ENCODE measurements around the gene PPP1R13B. TPM values are rescaled to one million over a fixed set of nuclear protein-coding genes. Genes with fewer than 3 reads are reported as not detected.

Gene PPP1R13B
- total RNA-seq, 1 donor from 2014 or later = 107 TPM

GRCh38 chr14:103709814-103710213, 137.6 kb downstream of the PPP1R13B start:
- no peak for ATAC-seq
- peak; percentile 28 for DNase-seq
- intact Hi-C loops (cut with micrococcal nuclease) = no loop called here

- intact Hi-C loops (cut with micrococcal nuclease) = no loop called here
- DNase-seq (peak; percentile 76), ATAC-seq (peak; percentile 42)
These were observed 138.6 kb downstream of the PPP1R13B start for GRCh38 chr14:103708750-103709187.

GRCh38 chr14:103707329-103708263, 139.8 kb downstream of the PPP1R13B start:
- intact Hi-C loops (cut with micrococcal nuclease) = no loop called here
- ATAC-seq (no peak), DNase-seq (no peak)

DNA sequence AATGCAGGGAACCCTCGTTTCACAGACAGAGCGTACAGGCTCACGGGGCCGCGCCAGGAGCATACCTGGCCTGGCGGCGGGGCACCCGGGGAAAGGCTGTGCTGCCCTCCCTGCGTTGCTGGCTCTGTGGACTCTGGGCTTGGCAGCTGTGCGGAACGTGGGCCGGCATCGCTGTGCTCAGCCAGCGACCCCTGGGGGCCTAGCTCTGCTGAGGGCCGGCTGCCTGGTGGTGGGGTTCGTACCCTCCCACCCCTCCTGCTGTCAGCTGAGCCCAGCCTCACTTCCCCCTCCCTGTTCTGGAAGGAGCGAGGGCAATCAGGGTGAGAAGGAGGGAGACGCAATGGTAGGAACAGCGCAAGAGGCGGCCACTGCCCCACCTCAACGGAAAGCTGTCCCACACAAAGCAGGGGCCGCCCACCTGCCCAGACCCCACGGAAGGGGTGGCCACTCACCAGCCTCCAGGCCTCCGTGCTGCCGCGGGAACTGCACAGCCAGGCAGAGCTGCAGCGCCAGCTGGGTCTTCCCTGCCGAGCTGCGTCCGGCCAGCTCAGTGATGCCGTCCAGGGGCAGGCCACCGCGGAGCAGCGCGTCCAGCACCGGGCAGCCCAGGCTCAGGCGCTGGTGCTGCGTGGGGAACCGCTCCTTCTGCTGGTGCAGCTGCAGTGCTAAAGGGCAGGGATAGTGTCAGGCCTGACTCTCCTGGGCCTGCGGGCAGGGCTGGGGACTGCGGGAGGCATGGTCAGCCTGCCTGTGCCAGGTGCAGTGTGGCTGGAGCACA, 140.6 kb downstream of the PPP1R13B start:
- intact Hi-C loops (cut with micrococcal nuclease) = no loop called here

GRCh38 chr14:103705504-103706284, 141.7 kb downstream of the PPP1R13B start:
- ATAC-seq (peak; percentile 6), DNase-seq (no peak)
- intact Hi-C loops (cut with micrococcal nuclease) = no loop called here

More for the DNA sequence above, 140.6 kb downstream of the PPP1R13B start:
- no peak for DNase-seq
- no peak for ATAC-seq

DNA sequence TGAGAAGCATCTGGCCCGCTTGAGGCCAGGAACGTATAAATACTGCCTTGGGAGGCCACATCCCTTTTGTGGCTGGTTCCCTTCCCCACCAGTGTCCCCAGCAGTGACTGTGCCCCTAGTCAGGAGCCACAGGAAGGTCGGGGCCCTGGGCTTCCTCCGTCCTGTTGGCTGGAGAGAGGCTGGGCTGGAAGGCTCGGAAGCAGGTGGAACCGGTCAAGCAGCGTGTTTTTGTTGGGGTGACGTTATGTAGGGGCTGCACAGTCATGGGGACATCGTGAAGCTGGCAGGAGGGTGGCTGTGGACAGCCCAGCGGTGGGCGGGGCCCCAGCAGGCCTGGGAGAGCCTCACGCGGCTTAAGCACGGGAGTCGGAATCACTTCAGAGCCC, 142.3 kb downstream of the PPP1R13B start:
- ATAC-seq (peak; percentile 39), DNase-seq (peak; percentile 70)
- intact Hi-C loops (cut with micrococcal nuclease) = no loop called here

DNA sequence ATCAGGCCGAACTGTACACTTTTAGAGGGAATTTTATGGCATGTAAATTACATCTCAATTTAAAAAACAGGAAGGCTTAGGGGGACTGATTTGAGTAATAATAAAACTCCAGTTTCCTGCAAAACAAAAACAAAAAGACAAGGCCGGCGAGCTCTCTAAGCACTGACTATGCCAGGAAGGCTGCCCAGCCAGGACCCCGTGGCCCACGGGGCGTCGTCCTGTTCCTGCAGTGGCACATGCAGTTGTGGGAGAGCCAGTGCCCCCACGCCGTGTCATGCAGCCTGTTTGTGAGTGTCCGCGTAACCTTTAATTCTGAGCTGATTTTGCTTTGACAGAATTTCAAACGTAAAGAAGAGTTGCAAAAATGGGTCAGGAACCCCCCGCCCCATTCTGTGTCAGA, 142.7 kb downstream of the PPP1R13B start:
- ATAC-seq = no peak
- intact Hi-C loops (cut with micrococcal nuclease) = no loop called here
- DNase-seq = peak; percentile 10

GRCh38 chr14:103703433-103704385, 143.7 kb downstream of the PPP1R13B start:
- DNase-seq (peak; percentile 32), ATAC-seq (no peak)
- intact Hi-C loops (cut with micrococcal nuclease) = no loop called here

DNA sequence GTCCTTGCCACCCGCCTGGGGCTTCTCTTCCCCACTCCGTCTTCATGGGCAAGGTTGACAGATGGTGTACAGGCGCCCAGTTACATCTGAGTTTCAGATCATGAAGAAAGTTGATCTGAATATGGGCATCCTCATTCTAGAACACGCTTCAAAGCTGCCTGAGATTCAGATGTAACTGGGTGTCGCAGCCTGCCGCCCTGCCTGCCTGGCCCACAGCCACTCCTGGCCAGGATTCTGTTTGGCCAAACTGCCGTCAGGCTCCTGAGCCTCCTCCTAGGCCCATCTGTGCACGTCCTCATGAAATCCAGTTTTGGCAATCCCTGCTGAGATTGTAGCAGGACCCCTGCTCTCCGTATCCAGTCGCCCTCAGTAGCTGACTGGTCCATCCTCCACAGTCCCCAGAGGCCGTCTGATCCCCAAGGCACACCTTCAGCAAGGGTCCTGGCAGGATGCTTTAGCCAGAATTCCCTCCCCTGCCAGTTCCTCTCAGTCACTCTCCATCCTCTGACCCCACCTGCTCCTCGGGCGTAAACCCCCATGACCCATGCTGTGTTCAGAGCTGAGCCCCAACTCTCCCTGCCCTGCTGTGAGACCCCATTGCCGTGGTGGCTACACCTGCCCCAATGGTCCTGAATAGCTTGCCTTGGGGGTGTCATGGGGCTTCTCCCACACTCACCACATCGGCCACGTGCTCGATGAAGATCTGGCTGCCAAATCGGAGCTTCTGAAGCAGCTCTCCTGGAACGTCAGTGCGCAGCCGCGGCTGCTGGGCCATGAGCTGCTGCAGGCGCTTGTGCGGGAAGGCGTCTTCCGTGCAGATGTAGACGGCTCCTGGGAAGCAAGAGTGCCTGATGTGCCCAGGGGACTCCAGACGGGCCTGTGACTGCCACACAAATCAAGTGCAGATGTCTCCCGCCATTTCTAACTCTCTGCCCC, 144.6 kb downstream of the PPP1R13B start:
- intact Hi-C loops (cut with micrococcal nuclease) = no loop called here
- DNase-seq = peak; percentile 28

DNA sequence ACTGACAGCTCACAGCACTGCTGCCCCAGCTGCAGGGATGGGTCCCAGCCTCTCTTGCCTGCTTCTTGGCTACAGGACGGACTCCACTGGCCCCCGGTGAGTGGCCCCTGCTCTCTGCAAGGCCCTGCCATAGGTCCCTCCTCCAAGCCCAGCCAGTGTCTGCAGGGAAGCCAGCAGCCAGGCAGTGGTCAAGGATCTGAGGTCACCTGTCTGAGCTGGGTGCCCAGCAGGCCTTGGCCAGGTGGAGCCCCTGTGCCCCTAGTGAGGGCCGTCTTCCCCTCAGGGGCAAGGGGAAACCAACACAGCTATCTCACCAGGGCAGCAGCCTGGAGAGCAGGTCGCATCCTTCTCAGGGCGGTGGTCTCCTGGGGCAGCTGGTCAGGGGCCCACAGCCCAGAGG, 145.3 kb downstream of the PPP1R13B start:
- ATAC-seq (no peak), DNase-seq (peak; percentile 25)
- intact Hi-C loops (cut with micrococcal nuclease) = no loop called here

More for the DNA sequence above, 144.6 kb downstream of the PPP1R13B start:
- ATAC-seq = no peak

DNA sequence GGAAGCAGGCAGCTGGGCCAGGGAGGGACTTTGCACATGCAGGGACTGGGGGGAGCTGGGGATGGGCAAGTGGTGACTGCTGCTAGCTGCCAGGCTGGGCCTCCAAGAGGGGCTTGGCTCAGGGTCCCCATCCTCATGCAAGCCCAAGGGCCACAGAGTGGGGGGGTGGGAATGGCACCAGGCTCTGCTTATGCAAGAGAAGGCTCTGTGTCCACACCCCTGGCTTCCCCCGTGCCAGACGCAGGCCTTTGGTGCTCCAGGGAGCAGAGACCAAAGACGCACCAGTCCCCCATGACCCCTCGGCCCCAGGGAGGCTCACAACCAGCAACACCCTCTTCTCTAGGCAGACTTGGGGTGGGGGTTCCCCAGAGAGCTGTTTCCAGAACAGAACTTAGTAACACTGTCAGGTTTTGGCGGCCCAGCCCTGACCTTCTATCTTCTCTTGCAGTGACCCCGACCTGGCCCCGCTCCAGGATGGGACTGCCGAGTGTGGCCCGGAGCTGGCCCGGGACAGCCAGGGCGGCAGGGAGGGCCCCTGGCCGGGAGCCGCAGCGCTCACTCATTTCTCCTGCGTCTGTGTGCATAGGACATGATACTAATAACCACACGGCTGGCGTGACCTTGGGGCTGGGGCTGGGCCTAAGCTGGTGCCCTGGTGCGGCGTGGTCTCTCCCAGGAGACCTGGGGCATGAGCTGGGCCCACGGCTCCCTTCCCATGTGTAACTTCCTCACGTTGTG, 146.5 kb downstream of the PPP1R13B start:
- intact Hi-C loops (cut with micrococcal nuclease) = no loop called here
- DNase-seq (peak; percentile 59), ATAC-seq (peak; percentile 8)

GRCh38 chr14:103699901-103700752, 147.2 kb downstream of the PPP1R13B start:
- peak; percentile 49 for ATAC-seq
- peak; percentile 68 for DNase-seq
- intact Hi-C loops (cut with micrococcal nuclease) = no loop called here

DNA sequence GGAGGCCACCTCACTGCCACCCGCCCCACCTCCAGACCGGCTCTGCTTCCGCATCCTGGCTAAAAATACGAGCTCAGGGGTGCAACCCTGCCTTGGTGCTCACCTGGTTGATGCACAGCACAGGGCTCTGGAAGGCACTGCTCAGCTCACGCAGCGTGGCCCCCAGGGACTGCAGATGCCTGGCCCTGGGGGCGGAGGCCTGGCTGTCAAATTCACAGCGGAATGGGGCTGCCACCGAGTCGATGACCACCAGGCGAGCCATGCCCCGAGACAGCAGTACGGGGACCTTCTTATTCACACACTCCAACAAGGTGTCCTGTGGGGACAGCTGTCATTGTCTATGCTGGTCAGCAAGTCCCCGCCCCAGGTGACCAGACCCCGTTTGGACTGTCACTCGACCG, 148.1 kb downstream of the PPP1R13B start:
- DNase-seq (no peak), ATAC-seq (no peak)
- intact Hi-C loops (cut with micrococcal nuclease) = no loop called here

DNA sequence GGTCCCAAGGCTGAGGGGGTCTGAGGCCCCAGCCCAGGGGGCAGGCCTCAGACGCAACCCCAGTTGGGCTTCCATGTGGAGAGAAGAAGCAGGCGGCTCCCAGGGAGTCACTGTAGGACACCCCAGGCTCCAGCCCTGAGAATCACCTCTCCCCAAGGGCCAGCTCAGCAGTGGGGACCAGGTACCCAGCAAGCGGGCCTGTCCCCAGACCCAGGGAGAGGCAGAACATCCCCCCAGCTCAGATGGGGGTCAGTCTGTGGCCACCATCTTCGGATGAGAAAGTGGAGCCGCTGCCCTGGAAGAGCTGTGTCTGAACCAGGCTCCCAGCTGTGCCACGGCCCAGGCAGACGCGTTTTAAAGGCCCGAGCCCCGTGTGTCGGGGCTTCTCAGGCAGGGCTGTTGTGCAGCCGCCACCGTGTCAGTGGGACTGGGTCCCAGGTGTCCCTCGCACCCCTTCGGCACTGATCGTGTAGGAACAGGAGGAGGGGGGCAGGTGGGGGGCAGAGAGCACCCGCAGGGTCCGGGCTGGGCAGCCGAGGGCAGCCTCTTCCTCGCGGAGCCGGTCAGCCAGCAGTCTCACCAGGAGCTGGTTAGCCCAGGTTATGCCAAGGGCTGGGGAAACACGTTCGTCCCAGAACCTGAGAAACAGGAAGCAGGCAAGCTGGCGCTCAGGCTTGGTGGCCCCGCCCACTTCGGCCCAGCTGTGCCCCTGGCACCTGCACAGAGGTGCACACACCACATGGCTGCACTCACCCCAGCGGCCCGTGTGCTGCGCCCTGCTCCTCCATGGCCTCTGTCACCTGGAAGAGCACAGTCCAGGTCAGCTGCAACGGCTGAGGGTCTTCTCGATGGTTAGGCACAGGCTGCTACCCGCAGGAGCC, 148.8 kb downstream of the PPP1R13B start:
- ATAC-seq (no peak), DNase-seq (no peak)
- intact Hi-C loops (cut with micrococcal nuclease) = no loop called here
